Measurements from ENCODE around the gene GPANK1.
"Not testable (repeated sequence)": the region's sequence is repeated elsewhere in the genome, so short reads cannot be mapped to it uniquely, and the experiment has no call there.

GPANK1 gene

DNA sequence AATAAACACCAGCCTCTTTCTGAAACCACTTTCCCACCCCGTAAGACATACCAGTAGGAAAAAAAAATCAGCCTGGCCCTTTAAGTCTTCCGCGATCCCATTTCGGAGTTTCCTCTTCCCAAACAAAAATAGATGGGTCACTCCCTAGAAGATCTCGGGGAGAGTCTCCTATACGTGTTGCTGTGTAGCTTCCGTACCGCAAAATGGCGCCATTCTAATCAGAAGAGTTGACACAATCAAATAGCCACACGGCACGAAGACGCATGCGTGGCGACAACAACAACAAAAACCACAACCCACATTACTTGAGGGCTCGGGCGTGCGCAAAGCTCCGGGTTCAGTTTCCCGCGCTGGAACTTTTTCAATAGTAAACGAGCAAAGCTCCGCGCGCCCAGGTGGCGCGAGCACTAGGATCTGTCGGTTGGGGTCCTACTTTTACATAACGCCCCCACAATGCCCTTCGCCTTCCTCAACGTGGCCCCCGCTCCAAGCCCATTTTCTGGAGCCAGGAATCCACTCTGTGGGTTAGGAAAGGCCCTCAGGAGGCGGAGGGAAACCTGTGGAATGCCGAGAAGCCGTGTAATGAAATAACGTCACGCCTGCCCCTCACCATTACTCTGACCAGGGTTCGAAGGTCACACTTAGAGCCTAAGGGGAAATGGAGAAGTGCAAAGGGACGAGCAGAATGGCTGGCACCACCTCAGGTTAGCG, at the start of gene GPANK1:
Gene GPANK1 (minus strand): TSS at position 208 of the 711 bp plus-strand sequence. CDS start 519 bp downstream, outside the sequence.
- DNase-seq = peak; percentile 90

DNA sequence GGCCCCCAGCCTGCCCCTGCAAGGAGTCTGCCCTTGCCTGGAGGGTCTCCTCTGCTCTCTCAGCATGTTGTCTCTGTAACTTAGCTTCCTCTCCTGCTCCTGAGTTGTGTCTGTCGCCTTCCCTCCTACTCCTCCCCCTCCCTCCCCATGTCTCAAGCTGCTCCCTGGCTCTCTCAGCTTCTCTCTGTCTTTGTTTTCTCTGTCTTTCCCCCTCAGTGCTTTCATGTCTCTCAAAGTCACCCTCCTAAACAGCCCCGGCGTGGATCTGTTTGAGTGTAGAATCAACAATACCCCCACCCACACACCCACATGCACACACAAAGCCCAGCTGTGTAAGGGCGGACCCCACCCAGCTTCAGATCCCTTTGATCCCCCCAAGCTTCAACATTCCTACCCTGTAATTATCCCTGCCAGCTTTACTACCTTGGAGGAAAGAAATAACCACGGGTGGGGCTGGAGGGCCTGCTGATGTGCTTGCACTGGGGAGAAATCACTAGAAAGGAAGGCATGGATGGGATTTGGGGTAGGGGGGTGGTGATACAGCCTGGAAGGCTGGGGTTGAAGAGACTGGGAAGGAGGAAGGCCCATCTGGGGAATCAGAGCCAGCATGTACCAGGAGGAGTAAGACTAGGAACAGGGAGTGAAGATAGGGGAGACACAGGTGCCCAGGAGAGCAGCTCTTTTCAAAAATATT, 49.3 kb upstream of the GPANK1 start:
- DNase-seq = no peak

DNA sequence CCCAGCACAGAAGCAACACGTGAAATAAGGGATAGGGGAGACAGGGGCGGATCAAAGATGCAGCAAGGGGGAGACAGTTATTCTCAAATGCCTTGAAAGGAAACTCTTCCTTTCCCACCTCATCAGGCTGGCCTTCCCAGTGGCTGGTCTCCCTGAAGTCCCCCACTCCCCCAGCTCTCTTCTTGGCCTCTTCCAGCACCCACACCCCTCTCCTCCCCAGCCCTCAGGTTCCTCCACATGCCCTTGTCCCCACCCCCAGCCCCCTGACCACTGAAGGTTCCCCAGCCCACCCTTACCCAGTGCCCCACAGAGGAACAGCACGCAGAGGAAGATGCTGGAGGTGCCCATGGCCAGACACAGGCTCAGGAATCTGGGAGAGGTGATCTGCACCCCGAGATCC, 48.7 kb upstream of the GPANK1 start:
- DNase-seq = no peak

DNA sequence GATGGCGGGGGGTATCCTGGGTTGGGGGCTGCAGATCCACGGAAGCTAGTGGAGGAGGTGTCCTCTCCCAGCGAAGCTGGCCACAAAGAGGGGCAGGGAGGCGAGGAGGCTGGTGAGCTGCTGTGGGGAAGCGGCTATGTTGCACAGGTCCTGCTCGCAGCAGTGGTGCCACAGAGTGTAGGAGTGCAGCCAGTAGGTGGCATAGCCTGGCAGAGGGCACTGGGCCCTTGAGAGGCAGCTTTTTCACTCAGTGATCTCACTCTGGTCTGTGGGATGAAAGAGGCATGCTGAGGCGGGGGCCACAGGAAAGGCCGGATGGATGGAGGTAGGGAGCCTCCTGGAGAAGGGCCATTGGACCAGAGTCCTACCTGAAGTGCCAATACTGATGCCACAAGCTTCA, 47.5 kb upstream of the GPANK1 start:
- no peak for DNase-seq

DNA sequence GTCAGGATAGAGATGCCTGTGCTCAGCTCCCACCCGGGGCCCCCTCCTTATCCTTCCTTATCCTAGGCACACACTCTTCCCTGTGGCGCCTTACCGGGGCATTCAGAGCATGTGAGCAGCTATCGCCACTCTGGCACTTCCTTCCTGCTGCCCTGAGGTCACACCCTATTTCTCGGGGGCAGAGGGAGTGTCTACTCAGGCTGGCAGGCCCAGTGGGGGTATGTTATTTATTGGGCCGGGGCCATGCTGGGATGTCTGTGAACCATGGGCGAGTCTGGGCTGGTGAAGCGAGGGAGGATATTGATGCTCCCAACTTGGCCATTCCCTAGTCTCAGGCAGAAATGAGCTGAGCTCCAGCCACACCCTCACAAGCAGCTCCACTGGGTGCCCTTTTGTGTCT, 46.4 kb upstream of the GPANK1 start:
- no peak for DNase-seq

DNA sequence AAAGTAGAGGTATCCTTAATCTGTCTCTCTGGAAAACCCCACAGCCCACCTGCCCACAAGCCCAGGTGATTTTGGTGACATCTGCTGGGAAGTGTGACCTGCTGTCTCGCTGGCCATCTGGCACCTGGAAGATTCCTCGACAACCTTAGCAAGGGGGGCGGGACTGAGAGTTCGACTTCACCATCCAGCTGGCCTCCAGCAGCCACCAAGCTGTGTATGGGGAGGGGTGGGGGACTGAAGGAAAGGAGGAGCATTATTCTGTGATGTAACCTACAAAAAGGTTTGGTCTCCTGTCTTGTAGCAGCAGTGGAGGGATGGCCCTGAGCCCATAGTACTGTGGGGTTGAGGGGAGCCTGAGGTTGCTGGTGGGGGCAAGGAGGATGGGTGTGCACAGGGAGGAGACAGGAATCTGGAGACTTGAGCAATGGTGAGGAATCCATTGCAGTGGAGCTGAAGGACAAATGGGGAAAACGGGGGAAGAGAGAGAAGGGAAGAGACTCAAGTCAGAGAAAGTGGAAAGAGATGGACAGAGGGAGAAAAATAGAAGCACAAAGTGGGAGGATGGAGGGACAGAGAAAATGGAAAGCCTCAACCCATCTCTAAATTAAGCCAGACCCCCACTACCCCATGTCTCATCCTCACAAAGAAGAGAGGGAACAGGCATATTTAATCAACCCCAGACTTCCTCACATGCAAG, 45.9 kb upstream of the GPANK1 start:
- no peak for DNase-seq

DNA sequence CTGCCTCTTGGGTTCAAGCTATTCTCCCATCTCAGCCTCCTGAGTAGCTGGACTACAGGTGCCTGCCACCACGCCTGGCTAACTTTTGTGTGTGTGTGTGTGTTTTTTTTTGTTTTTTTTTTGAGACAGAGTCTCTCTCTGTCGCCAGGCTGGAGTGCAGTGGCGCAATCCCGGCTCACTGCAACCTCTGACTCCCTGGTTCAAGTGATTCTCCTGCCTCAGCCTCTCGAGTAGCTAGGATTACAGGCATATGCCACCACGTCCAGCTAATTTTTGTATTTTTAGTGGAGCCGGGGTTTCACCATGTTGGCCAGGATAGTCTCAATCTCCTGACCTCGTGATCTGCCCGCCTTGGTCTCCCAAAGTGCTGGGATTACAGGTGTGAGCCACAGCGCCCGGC, 44.4 kb upstream of the GPANK1 start:
- not testable (repeated sequence) for DNase-seq

DNA sequence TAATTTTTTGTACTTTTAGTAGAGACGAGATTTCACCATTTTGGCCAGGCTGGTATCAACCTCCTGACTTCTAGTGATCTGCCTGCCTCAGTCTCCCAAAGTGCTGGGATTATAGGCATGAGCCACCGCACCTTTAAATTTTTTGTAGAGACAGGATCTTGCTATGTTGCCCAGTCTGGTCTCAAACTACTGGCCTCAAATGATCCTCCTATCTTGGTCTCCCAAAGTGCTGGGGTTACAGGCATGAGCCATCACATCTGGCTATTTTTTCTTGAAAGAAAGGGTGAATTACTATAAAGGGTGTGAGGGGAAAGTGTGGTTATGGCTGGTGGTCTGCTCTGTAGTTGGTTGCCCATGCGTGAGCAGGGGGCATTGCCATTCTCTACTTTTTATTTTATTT, 43.4 kb upstream of the GPANK1 start:
- no peak for DNase-seq

DNA sequence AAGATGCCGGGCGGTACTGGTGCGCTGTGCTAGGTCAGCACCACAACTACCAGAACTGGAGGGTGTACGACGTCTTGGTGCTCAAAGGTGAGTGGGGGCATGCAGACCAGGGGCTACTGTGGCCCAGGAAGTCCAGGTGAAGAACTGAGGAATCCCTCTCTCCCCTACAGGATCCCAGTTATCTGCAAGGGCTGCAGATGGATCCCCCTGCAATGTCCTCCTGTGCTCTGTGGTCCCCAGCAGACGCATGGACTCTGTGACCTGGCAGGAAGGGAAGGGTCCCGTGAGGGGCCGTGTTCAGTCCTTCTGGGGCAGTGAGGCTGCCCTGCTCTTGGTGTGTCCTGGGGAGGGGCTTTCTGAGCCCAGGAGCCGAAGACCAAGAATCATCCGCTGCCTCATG, 42.9 kb upstream of the GPANK1 start:
- no peak for DNase-seq

DNA sequence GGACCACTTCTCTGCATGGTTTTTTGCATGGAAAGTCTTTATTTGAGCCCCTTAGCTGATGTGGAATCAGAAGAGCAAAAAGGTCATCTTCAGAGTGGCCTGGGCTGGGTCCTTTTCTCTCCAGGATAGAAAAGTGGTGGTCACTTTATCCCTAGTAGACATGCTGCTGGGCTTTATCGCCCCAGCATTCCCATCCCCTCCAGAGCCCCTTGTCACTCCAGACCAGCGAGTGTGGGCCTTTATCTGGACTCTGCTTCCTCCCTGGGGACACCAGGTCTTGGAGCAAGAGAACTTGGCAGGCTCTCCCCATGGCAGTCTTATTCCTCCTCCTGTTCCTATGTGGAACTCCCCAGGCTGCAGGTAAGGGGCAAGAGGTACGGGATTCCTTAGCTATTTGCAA, 41.8 kb upstream of the GPANK1 start, which contains the start of gene LY6G6F:
Gene LY6G6F (plus strand): TSS at position 268 of the 400 bp plus-strand sequence. CDS start 41 bp downstream, at position 309.
- no peak for DNase-seq

DNA sequence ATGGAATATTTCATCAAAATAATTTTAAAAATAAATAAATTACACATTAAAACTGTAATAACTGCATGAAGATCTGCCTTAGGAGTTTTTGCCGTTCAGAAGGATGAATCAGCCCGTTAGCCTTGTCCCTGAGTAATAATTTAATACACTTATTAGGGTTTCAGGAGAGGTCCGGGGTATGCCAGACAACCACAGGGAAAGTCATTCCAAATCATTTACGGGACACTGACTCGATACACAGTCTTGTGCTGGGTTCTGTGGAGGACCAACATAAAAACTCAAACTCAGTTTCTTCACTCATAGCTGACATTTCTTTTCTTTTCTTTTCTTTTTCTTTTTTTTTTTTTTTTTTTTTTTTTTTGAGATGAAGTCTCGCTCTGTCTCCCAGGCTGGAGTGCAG, 41.1 kb upstream of the GPANK1 start:
- DNase-seq = no peak

DNA sequence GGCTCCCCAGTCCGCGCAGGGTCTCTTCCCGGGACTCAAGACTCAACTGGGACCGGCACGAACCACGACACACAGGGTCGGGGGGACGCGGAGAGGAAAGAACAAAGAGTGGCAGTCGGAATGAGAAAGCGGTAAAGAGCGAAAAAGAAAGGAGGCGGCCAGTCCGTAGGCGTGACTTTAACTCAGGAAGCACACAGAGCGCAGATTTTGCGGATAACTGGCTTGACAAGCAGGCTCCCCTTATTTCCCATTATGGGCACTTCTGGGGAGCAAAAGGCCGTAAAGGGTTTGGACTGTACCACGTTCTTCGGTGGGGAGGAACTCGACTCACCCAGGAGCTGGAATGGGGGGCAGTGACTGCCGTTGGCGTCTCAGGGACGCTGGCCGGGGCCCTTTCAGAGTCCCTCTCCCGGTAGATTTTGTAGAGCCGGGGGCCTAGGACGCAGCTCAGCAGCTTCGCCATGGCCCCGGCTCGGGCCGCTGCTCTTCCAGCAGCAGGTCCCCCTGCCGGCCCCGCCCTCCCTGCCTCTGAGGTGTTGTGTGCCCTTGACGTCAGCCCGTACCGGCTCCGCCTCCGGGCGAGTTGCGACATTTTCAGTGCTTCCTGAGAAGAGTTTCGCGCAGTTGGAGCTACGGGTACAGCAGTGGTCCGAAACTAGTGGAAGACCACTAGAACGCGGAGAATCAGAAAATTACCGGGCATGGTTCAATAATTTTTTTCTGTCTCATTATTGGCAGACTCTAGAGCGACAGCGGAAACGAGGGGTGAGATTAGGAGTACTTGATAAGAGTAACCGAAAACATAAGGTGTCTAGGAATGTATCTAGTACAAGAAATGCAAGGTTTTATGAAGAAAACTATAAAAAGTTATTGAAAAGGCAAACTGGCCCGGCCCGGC, 38.3 kb upstream of the GPANK1 start, which contains the start of gene ABHD16A:
Gene ABHD16A (minus strand): TSS at position 506 of the 898 bp plus-strand sequence. CDS start 43 bp downstream, at position 463.
- peak; percentile 94 for DNase-seq

DNA sequence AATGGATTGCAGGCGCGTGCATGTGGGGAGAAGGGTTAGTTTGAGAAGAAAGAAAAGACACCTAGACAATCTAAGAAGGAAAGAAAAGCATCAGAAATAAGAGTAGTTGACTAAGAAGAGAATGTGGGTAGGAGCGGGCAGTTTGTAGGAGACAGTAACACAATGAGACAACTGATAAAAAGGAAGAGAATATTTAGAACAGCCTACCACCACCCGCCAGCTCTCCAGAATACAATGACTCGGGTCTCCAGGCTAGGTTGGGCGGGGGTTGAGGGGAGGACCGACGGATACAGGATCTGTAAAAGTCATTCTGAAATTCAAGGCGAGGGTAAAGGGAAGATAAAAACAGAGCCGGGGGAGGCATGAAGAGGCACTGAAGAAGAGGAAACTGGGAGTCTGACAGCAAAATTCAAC, 37.6 kb upstream of the GPANK1 start:
- DNase-seq = peak; percentile 47

DNA sequence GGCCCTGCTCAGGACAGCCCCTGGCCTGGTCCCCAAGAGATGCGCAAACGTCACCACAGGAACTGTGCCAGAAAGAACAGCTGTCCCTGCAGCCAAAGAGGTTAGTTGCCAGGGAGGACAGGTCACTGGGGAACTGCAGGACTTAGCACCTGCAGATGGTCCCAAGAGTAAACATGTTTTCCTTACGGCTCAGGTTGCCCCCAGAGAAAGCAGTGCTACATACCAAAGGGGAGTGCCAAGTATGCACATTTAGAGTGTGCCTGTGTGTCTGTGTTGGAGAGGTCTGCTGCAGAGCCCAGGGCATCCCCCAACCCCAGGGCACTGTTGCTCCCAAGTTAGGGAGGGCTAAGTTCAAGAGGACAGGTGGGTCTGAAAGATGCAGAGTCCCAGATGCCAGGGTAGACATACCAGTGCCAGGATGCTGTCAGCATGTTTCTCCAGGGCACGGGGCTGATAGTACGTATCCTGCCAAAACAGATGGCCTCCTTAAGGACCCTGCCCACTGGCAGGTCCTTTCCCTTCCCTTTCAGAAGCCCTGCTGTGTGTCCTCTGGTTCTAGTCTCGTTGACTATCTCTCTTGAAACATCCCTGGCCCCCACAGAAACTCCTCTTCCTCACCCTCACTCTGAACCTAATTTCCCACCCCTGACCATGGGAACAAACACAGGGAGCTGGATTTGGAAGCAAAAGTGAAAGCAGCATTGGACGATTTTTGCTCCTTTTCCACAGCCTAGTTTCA, 37.0 kb upstream of the GPANK1 start:
- no peak for DNase-seq

DNA sequence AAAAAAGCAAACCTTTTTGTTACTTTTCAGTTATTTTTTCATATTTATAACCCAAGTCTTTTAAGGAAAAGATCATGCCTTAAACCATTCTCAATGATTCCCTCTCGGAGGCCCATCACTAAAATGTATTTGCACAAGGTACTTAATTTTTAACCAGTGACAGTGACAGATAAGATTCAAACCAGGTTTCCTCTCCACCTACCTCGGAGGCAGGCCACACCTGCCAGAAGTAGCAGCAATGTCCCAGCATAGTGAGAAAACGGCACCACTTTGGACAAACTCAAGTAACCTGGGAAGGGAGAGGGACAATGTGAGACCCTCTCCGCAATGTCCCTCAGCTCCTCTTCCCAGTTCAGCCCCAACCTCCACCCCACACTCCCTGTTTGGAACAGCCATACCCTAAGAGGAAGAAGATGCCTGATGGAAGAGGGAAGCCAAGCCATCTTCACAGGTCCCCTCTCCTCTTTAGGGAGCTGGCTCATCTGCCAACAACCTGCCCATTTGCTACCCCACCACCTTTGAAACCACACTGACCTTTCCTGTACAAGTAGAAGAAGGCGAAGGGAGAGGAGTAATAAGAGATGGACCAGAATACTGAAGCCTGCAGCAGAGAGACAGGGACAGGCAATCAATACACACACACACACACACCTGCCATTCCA, 36.1 kb upstream of the GPANK1 start:
- DNase-seq = no peak

DNA sequence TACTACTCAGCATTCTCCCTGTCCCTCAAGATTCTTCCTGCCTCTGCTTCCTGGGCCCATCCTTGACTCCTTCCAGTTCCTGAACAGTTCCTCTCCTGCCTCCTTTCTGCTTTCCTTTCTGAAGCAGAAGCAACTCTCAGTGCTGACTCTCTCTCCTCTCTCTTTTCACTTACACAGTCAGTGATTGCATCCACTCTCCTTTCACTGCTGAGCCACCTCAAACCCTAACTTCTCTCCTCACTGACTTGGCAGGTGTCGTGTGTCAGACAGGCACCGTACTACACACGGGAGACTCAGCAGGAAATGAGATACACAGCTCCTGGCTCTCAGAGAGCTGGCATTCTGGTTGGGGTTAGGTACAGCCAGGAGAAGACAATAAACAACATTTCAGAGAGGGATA, 32.8 kb upstream of the GPANK1 start:
- DNase-seq = no peak

DNA sequence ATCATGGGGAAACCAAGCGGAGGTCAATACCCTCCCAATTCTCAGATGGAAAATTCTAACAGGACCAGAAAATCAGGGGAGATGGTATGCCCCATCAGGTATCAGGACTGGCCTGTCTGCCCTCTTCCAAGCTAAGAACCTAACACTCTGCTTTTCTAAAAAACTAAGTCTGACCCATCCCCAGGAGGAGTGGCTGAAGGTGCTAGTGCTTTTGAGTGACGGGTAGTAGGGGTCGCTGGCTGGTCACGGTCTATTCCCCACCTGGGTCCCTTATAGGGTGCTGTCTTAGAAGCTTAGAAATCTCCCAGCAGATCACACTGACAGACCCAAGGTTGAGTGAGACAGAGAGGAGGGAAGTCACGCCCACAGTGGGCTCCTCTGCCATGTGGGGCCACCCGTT, 28.7 kb upstream of the GPANK1 start:
- no peak for DNase-seq

DNA sequence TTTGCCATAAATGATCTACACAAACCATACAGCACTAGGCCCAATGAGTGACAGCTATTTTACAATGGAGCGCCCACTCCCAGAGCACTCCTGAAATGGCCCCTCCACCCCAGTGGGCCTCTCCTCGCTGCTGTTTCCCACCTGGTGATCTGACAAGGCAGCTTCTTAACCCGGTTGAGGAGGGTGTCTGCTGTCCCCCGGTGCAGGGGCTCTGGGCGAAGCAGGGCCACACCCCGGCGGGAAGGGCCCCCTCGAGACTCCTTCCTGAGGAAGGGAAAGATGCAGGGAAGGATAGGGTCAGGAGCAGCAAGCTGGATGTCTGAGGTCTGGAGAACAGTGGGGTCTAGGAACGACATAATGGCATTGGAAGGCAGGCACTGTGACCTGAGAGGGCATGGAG, 28.1 kb upstream of the GPANK1 start:
- no peak for DNase-seq

DNA sequence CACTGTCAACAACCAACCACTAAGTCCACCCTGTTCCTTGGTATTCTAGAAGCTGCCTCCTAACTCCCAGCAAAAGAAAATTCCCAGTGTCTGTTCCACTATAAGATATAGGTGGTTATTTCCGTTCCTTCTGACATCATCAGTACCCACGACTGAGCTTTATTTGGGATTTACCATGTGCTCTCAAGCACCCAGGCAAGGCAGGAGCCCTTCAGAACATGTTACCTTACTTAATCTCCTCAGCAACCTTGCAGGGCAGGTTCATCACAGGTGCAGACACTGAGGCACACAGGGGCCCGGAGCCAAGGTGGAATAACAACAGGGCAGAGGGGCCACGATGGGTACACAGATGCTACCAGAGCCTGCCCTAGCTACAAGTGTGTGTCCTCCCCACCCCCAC, 27.6 kb upstream of the GPANK1 start:
- DNase-seq = no peak

DNA sequence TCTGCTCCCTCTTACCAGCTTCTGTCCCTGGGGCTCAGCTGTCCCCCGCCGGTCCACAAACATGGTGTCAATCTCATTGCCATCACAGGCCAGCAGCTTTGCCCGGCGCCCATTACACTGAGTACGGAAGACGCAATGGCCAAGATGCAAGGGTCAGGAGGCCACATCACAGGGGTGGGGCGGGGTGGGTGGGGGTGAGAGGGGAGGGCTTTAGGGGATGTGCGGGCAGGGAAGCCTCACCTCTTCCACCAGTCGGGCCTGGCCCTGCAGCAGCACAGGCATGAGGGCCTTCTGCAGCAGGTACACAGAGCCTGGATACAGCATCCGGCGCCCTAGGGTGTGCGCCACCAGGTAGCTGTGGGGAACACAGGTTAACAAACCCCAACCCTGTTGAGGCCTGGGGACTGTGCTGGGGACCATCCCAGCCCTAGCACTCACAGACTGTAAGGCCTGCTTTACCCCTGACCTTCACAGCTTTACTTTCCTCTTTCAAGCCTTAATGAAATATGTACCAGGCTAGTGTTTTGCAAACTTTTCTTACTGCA, 26.8 kb upstream of the GPANK1 start:
- no peak for DNase-seq

DNA sequence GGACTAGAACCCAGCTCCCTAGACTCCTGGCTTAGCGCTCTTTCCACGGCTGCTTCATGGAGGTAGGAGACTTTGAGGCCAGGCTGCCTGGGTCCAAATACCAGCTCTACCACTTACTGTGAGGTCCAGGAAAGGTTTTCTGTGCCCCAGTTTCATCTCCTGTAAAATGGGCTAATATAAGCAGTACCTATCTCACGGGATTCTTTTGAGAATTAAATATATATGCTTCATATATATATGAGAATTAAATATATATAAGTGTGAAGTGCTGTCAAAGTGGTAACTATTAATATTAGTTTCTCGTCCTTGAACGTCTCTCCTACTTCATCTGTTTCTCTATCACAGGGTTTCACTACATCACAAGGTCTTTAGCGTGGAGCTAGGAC, 26.3 kb upstream of the GPANK1 start:
- no peak for DNase-seq

Data from NCI-H526 treated with DMSO at 0.1 percent for 48 hours (cell line).